Activated naive CD4-positive, alpha-beta T cell (primary cell): ENCODE data around the gene ERGIC1.
"Not testable (repeated sequence)": the region's sequence is repeated elsewhere in the genome, so short reads cannot be mapped to it uniquely, and the experiment has no call there.

Experiments
- DNase-seq, 4 experiments: peaks; one replicate each; lab custom pipeline; 2025; lab: John Stamatoyannopoulos, UW

The ERGIC1 gene

GRCh38 chr5:172830275-172830799, 3.7 kb upstream of the ERGIC1 start:
- DNase-seq: no peak

GRCh38 chr5:172830876-172831662, 3.0 kb upstream of the ERGIC1 start:
- DNase-seq: no peak

- no peak for DNase-seq
These were observed 1.4 kb upstream of the ERGIC1 start for GRCh38 chr5:172832383-172833315.

GRCh38 chr5:172833372-172833685, 722 bp upstream of the ERGIC1 start:
- no peak for DNase-seq

- peak in 1 of 4 experiments; percentile 28 for DNase-seq
These were observed 601 bp downstream of the ERGIC1 start for GRCh38 chr5:172834415-172835289.

- no peak for DNase-seq
These were observed 1.4 kb downstream of the ERGIC1 start for GRCh38 chr5:172835290-172835993.

GRCh38 chr5:172835994-172836356, 1.9 kb downstream of the ERGIC1 start:
- DNase-seq: no peak

- peak in 2 of 4 experiments; percentile 39 to 49 for DNase-seq
These were observed 3.6 kb downstream of the ERGIC1 start for GRCh38 chr5:172837640-172838039.

- no peak for DNase-seq
These were observed 4.3 kb downstream of the ERGIC1 start for GRCh38 chr5:172838151-172838875.

GRCh38 chr5:172839669-172840431, 5.8 kb downstream of the ERGIC1 start:
- DNase-seq: no peak

- no peak for DNase-seq
These were observed 6.5 kb downstream of the ERGIC1 start for GRCh38 chr5:172840432-172841154.

GRCh38 chr5:172841256-172841655, 7.2 kb downstream of the ERGIC1 start:
- DNase-seq: no peak

GRCh38 chr5:172843825-172844576, 9.9 kb downstream of the ERGIC1 start:
- no peak for DNase-seq

- DNase-seq: no peak
These were observed 10.5 kb downstream of the ERGIC1 start for GRCh38 chr5:172844577-172844838.

GRCh38 chr5:172845154-172845553, 11.1 kb downstream of the ERGIC1 start:
- no peak for DNase-seq

GRCh38 chr5:172845576-172845975, 11.5 kb downstream of the ERGIC1 start:
- no peak for DNase-seq

- no peak for DNase-seq
These were observed 12.2 kb downstream of the ERGIC1 start for GRCh38 chr5:172846249-172846648.

GRCh38 chr5:172846677-172847076, 12.6 kb downstream of the ERGIC1 start:
- no peak for DNase-seq

- DNase-seq: not testable (repeated sequence)
These were observed 13.5 kb downstream of the ERGIC1 start for GRCh38 chr5:172847584-172847983.
